ENCODE data around the gene PTMA.
"Not testable (repeated sequence)": the region's sequence is repeated elsewhere in the genome, so short reads cannot be mapped to it uniquely, and the experiment has no call there.

Gene PTMA

DNA sequence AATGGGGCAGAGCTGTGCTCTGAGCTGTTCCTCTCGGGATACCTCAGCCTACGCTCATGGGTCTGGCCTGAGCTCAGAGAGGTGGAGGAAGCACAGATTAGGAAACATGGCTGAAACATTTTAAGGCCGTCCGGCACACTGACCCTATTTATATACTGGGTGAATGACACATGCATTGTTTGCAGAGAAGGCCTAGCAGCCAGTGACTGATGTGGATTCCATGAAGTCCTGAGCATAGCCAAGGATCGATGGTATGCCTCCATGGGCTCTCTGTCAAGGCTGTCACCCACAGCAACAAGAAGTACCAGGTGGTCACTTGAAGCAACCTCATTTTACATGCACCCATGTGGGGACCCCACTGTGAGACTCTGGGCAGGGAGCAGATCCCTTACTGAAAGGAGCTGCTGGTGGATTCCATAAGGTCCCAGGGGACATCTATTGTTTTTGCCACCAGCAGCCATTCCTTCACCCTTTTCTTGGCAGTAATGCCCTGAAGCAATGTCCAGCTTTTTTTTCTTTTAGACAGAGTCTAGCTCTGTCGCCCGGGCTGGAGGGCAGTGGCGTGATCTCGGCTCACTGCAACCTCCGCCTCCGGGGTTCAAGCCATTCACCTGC, 8.4 kb downstream of the PTMA start:
- DNase-seq (ENCODE audit: low read depth): no peak

GRCh38 chr2:231717281-231718171, 9.2 kb downstream of the PTMA start:
- no peak for DNase-seq (ENCODE audit: low read depth)

DNA sequence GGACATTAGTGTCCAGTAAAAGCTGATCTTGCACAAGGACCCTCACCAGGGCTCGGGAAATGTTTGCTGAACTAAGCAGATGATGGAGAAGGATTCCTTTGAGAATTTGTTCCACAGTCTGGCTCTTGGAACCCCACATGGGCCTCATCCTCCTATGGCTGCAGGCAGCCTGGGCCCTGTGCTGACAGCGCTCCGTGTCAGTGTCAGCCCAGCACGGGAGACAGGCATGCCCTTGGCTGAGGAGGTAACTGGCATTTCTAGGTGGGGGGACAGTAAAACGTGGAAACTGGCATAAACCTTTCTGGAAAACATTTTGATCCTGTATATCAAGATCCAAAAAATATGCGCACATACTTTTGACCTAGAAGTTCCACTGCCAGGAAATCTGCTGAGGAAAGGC, 10.5 kb downstream of the PTMA start:
- no peak for DNase-seq (ENCODE audit: low read depth)

- no peak for DNase-seq (ENCODE audit: low read depth)
Measured at GRCh38 chr2:231720292-231720986, 12.1 kb downstream of the PTMA start.

DNA sequence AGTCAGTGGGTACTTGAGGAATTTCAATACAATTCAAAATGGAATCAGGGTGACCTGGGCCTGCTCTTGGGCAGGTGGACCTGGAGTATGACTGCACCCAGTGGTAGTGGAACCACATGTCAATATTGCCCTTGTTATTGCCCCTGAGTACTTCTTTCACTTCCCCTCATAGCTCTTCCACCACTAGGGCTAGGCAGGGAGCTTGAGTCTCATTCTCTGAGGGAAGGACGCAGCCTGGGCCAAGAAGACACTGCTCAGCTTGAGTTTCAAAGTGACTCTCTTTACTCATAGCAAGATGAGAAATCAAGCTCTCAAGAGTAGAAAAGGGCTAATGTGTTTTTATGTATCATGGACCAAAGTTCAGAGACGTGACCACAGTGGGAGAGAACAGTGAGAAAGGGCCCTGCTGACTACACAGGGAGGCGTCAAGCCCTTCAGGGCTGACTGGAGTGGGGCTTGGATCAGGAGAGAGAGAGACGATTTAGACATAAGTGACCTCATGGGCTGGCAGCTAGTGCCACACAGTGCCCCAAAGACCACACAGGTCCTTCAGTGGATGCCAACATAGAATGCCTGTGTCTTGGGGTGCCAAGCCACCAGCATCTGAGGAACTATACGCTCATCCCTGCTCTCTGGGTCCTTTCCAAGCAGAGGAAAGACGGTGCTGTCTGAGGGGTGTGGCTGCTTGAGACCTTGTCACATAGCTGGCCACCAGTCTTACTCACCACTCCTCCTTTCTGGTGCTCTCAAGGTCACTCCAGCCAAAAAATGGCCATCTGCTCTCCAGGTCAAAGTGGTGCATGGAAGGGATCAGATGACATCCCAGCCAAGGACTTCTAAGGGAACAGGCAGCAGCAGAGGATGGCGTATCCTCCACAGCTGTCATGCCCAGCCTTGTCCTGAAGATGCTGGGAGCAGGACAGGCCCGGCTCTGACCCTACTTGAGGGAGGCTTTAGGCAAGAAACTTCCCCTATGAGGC, 13.0 kb downstream of the PTMA start:
- DNase-seq (ENCODE audit: low read depth): no peak

- DNase-seq (ENCODE audit: low read depth): no peak
Measured at GRCh38 chr2:231722721-231723307, 14.5 kb downstream of the PTMA start.

GRCh38 chr2:231725476-231725875, 17.2 kb downstream of the PTMA start:
- DNase-seq (ENCODE audit: low read depth): no peak

- no peak for DNase-seq (ENCODE audit: low read depth)
Measured at GRCh38 chr2:231726276-231726675, 18.0 kb downstream of the PTMA start.

GRCh38 chr2:231727621-231728020, 19.3 kb downstream of the PTMA start:
- DNase-seq (ENCODE audit: low read depth): no peak

- no peak for DNase-seq (ENCODE audit: low read depth)
Measured at GRCh38 chr2:231732604-231733003, 24.3 kb downstream of the PTMA start.

GRCh38 chr2:231737761-231738160, 29.4 kb downstream of the PTMA start:
- DNase-seq (ENCODE audit: low read depth): no peak

- no peak for DNase-seq (ENCODE audit: low read depth)
Measured at GRCh38 chr2:231743376-231744116, 35.2 kb downstream of the PTMA start.

- no peak for DNase-seq (ENCODE audit: low read depth)
Measured at GRCh38 chr2:231745303-231746038, 37.1 kb downstream of the PTMA start.

DNA sequence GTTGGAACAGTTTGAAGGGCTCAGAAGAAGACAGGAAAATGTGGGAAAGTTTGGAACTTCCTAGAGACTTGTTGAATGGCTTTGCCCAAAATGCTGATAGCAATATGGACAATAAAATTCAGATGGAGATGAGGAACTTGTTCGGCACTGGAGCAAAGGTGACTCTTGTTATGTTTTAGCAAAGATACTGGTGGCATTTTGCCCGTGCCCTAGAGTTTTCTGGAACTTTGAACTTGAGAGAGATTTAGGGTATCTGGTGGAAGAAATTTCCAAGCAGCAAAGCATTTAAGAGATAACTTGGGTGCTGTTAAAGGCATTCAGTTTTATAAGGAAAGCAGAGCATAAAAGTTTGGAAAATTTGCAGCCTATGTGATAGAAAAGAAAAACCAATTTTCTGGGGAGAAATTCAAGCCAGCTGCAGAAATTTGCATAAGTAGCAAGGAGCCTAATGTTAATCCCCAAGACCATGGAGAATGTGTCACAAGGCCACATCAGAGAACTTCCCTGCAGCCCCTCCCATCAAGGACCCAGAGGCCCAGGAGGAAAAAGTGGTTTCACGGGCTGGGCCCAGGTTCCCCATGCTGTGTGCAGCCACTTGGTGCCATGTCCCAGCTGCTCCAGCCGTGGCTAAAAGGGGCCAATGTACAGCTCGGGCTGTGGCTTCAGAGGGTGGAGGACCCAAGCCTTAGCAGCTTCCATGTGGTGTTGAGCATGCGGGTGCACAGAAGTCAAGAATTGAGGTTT, 40.0 kb downstream of the PTMA start:
- not testable (repeated sequence) for DNase-seq (ENCODE audit: low read depth)

DNA sequence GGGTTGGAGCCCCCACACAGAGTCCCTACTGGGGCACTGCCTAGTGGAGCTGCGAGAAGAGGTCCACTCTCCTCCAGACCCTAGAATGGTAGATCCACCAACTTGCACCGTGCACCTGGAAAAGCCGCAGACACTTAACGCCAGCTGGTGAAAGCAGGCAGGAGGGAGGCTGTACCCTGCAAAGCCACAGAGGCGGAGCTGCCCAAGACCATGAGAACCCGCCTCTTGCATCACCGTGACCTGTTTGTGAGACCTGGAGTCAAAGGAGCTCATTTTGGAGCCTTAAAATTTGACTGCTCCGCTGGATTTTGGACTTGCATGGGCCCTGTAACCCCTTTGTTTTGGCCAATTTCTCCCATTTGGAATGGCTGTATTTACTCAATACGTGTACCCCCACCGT, 40.7 kb downstream of the PTMA start:
- DNase-seq (ENCODE audit: low read depth): not testable (repeated sequence)

- DNase-seq (ENCODE audit: low read depth): no peak
Measured at GRCh38 chr2:231751042-231751815, 42.9 kb downstream of the PTMA start.

DNA sequence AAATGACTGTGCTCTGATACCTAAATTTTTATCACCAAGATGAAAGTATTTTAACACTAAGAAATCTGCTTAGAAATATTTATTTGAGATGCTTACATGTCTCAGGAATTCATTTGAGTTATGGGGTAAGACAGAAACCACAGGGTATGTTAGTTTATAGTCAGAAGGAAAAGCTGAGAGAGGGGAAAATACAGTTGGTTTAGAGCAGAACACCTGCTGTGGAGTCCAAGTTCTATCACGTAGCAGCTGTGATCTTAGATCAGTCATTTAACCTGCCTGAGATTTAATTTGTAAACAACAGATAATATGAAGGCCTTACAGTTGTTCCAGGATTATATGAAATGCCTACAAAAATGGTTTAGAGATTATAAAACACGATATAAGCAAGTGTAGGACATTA, 43.7 kb downstream of the PTMA start:
- no peak for DNase-seq (ENCODE audit: low read depth)

- DNase-seq (ENCODE audit: low read depth): no peak
Measured at GRCh38 chr2:231761735-231762134, 53.4 kb downstream of the PTMA start.
